Testis (tissue), 3 donors: ENCODE measurements around the gene CMTM5. TPM values are rescaled to one million over a fixed set of nuclear protein-coding genes. Genes with fewer than 3 reads are reported as not detected.

Source experiments
- DNase-seq: peaks from one replicate; pipeline ENCODE4 v3.0.0-alpha.2; 2019
- H3K27ac ChIP-seq, 2 donors: fragments of 200-600 bp; sonication (generic); one replicate each; pipeline ENCODE4 v1.5.1; 2019
- H3K27me3 ChIP-seq: fragments of 200-600 bp; sonication (generic); one replicate; pipeline ENCODE4 v1.5.1; 2019
- H3K36me3 ChIP-seq: fragments of 200-600 bp; sonication (generic); one replicate; pipeline ENCODE4 v1.5.1; 2017; ENCODE audit warnings: low read depth; ENCODE audit errors: missing control alignments
- H3K4me1 ChIP-seq: fragments of 200-600 bp; sonication (generic); one replicate; pipeline ENCODE4 v1.5.1; 2019
- H3K4me3 ChIP-seq, 2 donors: fragments of 200-600 bp; sonication (generic); one replicate each; pipeline ENCODE4 v1.5.1; 2017 to 2019
- H3K9me3 ChIP-seq: fragments of 200-600 bp; sonication (generic); one replicate; pipeline ENCODE4 v1.5.1; 2017
- CTCF ChIP-seq, 3 experiments: fragments of 450-650 bp in 2 of 3; fragments of 200-600 bp in 1 of 3; sonication (generic) in 1 of 3; IDR thresholded peaks; one replicate each; pipeline ENCODE4 v1.5.1; 2016 to 2019; ENCODE audit warnings: antibody characterized with exemption in 3 of 3, mild to moderate bottlenecking in 2 of 3, moderate library complexity in 1 of 3
- POLR2A ChIP-seq: fragments of 450-650 bp; IDR thresholded peaks from one replicate; pipeline ENCODE4 v1.6.1; 2017; ENCODE audit warnings: antibody characterized with exemption, mild to moderate bottlenecking, moderate library complexity
- WGBS, 2 donors: methylation state at CpG; one replicate each; pipeline ENCODE4 v1.1.5; 2018; 5-methylcytosine and 5-hydroxymethylcytosine counted together
- intact Hi-C: fragments of 100-400 bp; cut with DNase I; formaldehyde crosslinking; loops from one replicate; pipeline ENCODE4 v1.15.1; 2023; ENCODE audit warnings: low total_unique reads
- polyA plus RNA-seq: library from polyadenylated mRNA; stranded (reverse); fragments of 350-450 nt; fragmentation: Illumina TruSeq; extraction: RNeasy Lipid Tissue Mini Kit (QIAGEN cat#74804); gene quantifications from one replicate; pipeline ENCODE4 v1.2.3, GENCODE V29; 2014; ENCODE audit warnings: low read depth, low replicate concordance; ENCODE audit not compliant: insufficient read depth
- total RNA-seq, 2 donors: library from RNA; depleted of rRNA; stranded (reverse); fragments of >200 nt; gene quantifications; one replicate each; pipeline ENCODE4 v1.2.3, GENCODE V29; 2016

Gene CMTM5
- total and polyA plus RNA-seq, 3 donors from 2014 or later, result 0.55 to 0.84 (median 0.81) TPM

DNA sequence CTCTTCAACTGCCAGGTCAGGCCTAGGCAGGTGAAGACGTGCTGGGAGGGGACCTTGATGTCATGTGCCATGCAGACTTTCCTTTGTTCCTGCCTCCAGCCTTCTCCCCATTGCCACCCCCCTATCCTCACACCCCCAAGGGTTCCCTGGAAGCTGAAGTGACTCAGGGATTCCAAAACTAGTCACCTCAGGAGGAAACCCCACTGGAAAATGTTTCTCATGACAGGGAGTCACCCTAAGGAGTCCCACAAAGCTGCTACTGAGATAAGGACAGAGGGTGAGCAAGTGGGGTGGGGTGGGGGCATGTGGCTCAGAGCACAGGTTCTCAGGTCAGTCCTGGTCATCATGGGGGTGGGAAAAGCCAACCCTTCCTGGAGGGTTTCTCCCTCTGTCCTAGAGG is 6.6 kb upstream of the CMTM5 start:
- H3K27ac ChIP-seq, result no peak overlapping the region
- intact Hi-C loops, result no loop called here
- 63 to 88% methylated on average over 1 of the region's 1 CpG for WGBS, 2 donors
- TF ChIP-seq POLR2A (no peak), CTCF (IDR thresholded peaks at IDR 0.05) (no peak)
- H3K36me3 ChIP-seq, result no peaks in the 10 kb centered on the region
- H3K27me3 ChIP-seq, result no peaks in the 10 kb centered on the region
- no peaks in the 10 kb centered on the region for H3K9me3 ChIP-seq
- no peak overlapping the region for H3K4me3 ChIP-seq
- H3K4me1 ChIP-seq, result peaks cover 2% of the 10 kb centered on the region
- no peak for DNase-seq

- no peaks in the 10 kb centered on the region for H3K36me3 ChIP-seq
- TF ChIP-seq POLR2A, result no peak
- TF ChIP-seq CTCF (IDR thresholded peaks at IDR 0.05), result no peak
- no peaks in the 10 kb centered on the region for H3K4me1 ChIP-seq
- 94% methylated on average over 1 of the region's 1 CpG; no CpG with 5 or more reads in 1 of the 2 donors for WGBS, 2 donors
- no peak overlapping the region for H3K4me3 ChIP-seq
- H3K9me3 ChIP-seq, result no peaks in the 10 kb centered on the region
- intact Hi-C loops, result no loop called here
- DNase-seq, result no peak
- H3K27ac ChIP-seq, result no peak overlapping the region
- H3K27me3 ChIP-seq, result no peaks in the 10 kb centered on the region
These were observed 5.0 kb upstream of the CMTM5 start for GRCh38 chr14:23371865-23372264.

DNA sequence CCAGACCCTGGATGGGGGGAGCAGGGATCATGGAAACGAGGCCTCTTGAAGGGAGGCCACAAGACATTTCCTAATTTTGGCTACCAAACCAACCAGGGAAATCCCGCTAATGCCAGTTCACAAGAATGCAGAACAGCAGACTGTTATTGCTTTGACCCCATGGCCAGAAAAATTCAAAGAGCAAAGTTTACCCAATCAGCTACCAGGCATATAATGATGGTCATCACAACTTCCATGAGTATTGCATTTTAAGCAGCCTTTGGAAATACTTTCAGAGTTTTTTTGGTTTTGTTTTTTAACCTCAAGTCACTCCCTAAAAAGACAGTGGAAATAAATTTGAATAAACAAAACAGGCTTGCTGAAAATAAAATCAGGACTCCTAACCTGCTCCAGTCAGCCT is 4.3 kb upstream of the CMTM5 start, which contains the start of gene IL25:
IL25 (plus strand) TSS at position 301 of the 400 bp plus-strand sequence.
- no peaks in the 10 kb centered on the region for H3K36me3 ChIP-seq
- no peaks in the 10 kb centered on the region for H3K9me3 ChIP-seq
- H3K27me3 ChIP-seq, result no peaks in the 10 kb centered on the region
- H3K27ac ChIP-seq, result no peak within 1 kb of the TSS
- no peak for DNase-seq
- H3K4me3 ChIP-seq, result no peak within 1 kb of the TSS
- no peaks in the 10 kb centered on the region for H3K4me1 ChIP-seq
- WGBS, 2 donors, result 90 to 94% methylated on average over 2 of the region's 2 CpGs
- intact Hi-C loops, result no loop called here
- no peak for TF ChIP-seq POLR2A
- no peak for TF ChIP-seq CTCF (IDR thresholded peaks at IDR 0.05)

DNA sequence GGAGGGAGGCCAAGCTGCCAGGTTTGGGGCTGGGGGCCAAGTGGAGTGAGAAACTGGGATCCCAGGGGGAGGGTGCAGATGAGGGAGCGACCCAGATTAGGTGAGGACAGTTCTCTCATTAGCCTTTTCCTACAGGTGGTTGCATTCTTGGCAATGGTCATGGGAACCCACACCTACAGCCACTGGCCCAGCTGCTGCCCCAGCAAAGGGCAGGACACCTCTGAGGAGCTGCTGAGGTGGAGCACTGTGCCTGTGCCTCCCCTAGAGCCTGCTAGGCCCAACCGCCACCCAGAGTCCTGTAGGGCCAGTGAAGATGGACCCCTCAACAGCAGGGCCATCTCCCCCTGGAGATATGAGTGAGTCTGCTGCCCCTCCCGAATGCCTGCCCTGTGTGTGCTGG is 3.8 kb upstream of the CMTM5 start:
- WGBS, 2 donors, result 91 to 93% methylated on average over 3 of the region's 3 CpGs
- H3K9me3 ChIP-seq, result no peaks in the 10 kb centered on the region
- peaks cover 3% of the 10 kb centered on the region for H3K4me1 ChIP-seq
- intact Hi-C loops, result no loop called here
- H3K4me3 ChIP-seq, result no peak overlapping the region
- H3K27ac ChIP-seq, result no peak overlapping the region
- no peak for TF ChIP-seq POLR2A
- no peak for TF ChIP-seq CTCF (IDR thresholded peaks at IDR 0.05)
- DNase-seq, result no peak
- no peaks in the 10 kb centered on the region for H3K27me3 ChIP-seq
- H3K36me3 ChIP-seq, result no peaks in the 10 kb centered on the region

- no peaks in the 10 kb centered on the region for H3K36me3 ChIP-seq
- intact Hi-C loops, result no loop called here
These were observed 1.2 kb upstream of the CMTM5 start for GRCh38 chr14:23375527-23376251.

More at GRCh38 chr14:23375527-23376251, 1.2 kb upstream of the CMTM5 start:
- TF ChIP-seq POLR2A (no peak), CTCF (IDR thresholded peaks at IDR 0.05) (no peak)
- Histone ChIP-seq H3K27me3 (no peaks in the 10 kb centered on the region), H3K9me3 (no peaks in the 10 kb centered on the region), H3K4me1 (peaks cover 4% of the 10 kb centered on the region), H3K27ac (no peak overlapping the region), H3K4me3 (no peak overlapping the region)
- no peak for DNase-seq
- 84 to 91% methylated on average over 4 to 21 of the region's 21 CpGs for WGBS, 2 donors
